ENCODE data around the gene ALOX15.

- no peak for TF ChIP-seq CTCF (IDR thresholded peaks at IDR 0.05)
- TF ChIP-seq POLR2A (IDR thresholded peaks at IDR 0.05): no peak
- no peak for TF ChIP-seq POLR2AphosphoS5 (IDR thresholded peaks at IDR 0.05)
- TF ChIP-seq EP300 (IDR thresholded peaks at IDR 0.05): no peak
Observed at GRCh38 chr17:4616476-4616875, 25.0 kb downstream of the ALOX15 start.

All from stomach (tissue), 4 donors.